ENCODE measurements around the gene G0S2. TPM values are rescaled to one million over a fixed set of nuclear protein-coding genes. Genes with fewer than 3 reads are reported as not detected.

The G0S2 gene
- total and polyA plus RNA-seq, 9 of the 15 experiments (the other 6 are each of a cell fraction or from before 2014, with no cell fraction given): 0.18 to 65.6 (median 11.4) TPM

DNA sequence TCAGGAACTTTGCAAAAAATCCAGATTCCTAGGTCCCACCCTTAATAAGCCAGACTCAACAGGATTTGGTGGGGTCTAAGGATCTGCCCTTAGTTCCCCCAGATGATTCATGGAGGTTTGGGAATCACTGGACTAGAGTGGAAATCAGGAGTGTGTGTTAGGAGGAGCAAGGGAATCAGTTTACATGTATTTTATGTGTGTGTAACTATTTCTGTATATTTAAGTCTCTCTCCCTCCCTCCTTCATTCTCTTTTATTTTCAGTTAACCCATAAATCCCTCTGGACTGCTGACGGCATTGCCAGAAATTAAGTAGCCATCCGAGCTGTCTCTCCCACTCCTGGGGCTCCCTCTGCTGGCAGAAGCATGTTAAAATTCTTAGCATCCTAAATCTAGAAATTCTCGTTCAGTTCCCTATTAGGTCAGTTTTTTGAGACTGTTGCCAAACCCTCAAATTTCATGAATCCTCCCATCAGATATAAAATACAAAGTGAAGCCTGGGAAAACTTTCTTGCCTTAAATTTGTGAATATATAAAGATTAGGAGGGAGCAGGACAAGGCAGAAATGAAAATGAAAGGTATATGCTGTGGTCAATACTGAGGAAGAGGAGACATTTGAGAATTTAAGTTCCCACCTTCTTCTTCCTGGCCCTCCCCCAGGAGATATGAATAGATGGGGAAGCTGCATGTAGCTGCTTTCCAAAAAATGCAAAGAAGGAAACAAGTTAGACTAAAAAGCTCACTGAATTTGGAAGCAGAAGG is 17.7 kb downstream of the G0S2 start (continued):
- TF ChIP-seq CEBPG (CRISPR knock-in tag; IDR thresholded peaks at IDR 0.05): peak; percentile 52; the same call in 1 of the 2 replicates
- TF ChIP-seq CEBPG (tag; conservative IDR thresholded peaks at IDR 0.05 in 1 of 2, IDR thresholded peaks at IDR 0.05 in 1 of 2): no peak
- no peak for TF ChIP-seq NFRKB (IDR thresholded peaks at IDR 0.05; ENCODE audit: low read depth)
- TF ChIP-seq DNMT1 (IDR thresholded peaks at IDR 0.05): no peak
- TF ChIP-seq JUNB (CRISPR knock-in tag; conservative IDR thresholded peaks at IDR 0.05): no peak
- TF ChIP-seq CHCHD3 (CRISPR knock-in tag; IDR thresholded peaks at IDR 0.05): no peak
- no peak for TF ChIP-seq ZNF239 (CRISPR knock-in tag; IDR thresholded peaks at IDR 0.05)
- TF ChIP-seq E4F1 (CRISPR knock-in tag; IDR thresholded peaks at IDR 0.05; ENCODE audit: borderline replicate concordance): no peak
- TF ChIP-seq POLR2B (IDR thresholded peaks at IDR 0.05; ENCODE audit: low read depth, partially characterized antibody): no peak
- TF ChIP-seq RFX1 (IDR thresholded peaks at IDR 0.05): no peak
- TF ChIP-seq HNRNPK (IDR thresholded peaks at IDR 0.05; ENCODE audit: low read depth, low read length, poor library complexity, severe bottlenecking): no peak
- TF ChIP-seq, protein P1, sequence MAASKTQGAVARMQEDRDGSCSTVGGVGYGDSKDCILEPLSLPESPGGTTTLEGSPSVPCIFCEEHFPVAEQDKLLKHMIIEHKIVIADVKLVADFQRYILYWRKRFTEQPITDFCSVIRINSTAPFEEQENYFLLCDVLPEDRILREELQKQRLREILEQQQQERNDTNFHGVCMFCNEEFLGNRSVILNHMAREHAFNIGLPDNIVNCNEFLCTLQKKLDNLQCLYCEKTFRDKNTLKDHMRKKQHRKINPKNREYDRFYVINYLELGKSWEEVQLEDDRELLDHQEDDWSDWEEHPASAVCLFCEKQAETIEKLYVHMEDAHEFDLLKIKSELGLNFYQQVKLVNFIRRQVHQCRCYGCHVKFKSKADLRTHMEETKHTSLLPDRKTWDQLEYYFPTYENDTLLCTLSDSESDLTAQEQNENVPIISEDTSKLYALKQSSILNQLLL (CRISPR knock-in tag; IDR thresholded peaks at IDR 0.05; ENCODE audit: borderline replicate concordance): no peak
- TF ChIP-seq GATA2 (CRISPR knock-in tag; IDR thresholded peaks at IDR 0.05): no peak
- no peak for TF ChIP-seq ZNF134 (CRISPR knock-in tag; conservative IDR thresholded peaks at IDR 0.05)
- no peak for TF ChIP-seq SREBF2 (CRISPR knock-in tag; IDR thresholded peaks at IDR 0.05)
- TF ChIP-seq JUND (IDR thresholded peaks at IDR 0.05; ENCODE audit: borderline replicate concordance, low read depth, low read length): peak; percentile 55; the same call in 1 of the 2 replicates
- TF ChIP-seq JUND (tag; IDR thresholded peaks at IDR 0.05; ENCODE audit: borderline replicate concordance, low read depth, low read length): peak; percentile 20; the same call in 2 of the 3 replicates
- no peak for TF ChIP-seq PREB (CRISPR knock-in tag; IDR thresholded peaks at IDR 0.05)
- TF ChIP-seq ERF (CRISPR knock-in tag; IDR thresholded peaks at IDR 0.05): no peak
- TF ChIP-seq ZFP30 (CRISPR knock-in tag; IDR thresholded peaks at IDR 0.05; ENCODE audit: borderline replicate concordance): no peak
- peak; percentile 34; the same call in 1 of the 2 replicates for TF ChIP-seq EP300 (IDR thresholded peaks at IDR 0.05; ENCODE audit: low read length)

Measured in K562 (cell line).